ENCODE data around the gene ZNF827.

Gene ZNF827

GRCh38 chr4:145822181-145822580, 116.4 kb downstream of the ZNF827 start:
- ChIA-PET POLR2A (no interaction called here), CTCF (no interaction called here)
- no peak for TF ChIP-seq L3MBTL2 (conservative IDR thresholded peaks at IDR 0.05)
- no peak for TF ChIP-seq BHLHE40 (IDR thresholded peaks at IDR 0.05; ENCODE audit: borderline replicate concordance)
- TF ChIP-seq SP1 (IDR thresholded peaks at IDR 0.05): no peak
- TF ChIP-seq NFRKB (IDR thresholded peaks at IDR 0.05): no peak
- no peak for TF ChIP-seq TARDBP (IDR thresholded peaks at IDR 0.05)
- no peak for TF ChIP-seq FOXK2 (IDR thresholded peaks at IDR 0.05)
- no peak for TF ChIP-seq FOXA1 (IDR thresholded peaks at IDR 0.05)
- TF ChIP-seq SUZ12 (IDR thresholded peaks at IDR 0.05): no peak
- no peak for DNase-seq (ENCODE audit: extremely low spot score)

DNA sequence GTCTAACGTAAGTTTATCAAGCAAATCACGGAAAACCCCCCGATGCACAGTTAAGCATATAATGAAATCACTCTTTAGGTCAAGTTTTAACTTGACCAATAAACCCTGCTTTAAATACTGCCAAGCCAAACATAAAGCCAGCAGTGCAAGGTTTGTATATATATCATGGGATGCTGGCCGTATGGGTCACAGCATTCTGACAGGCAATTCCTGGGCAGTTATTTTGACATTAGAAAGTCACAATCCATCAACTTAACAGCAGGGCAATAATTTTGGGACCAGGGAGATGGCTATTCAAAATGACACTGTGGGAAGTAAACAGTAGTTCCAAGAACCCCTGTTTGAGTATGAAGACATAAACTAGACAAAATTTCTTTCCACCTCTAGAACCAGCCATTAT, 116.9 kb downstream of the ZNF827 start:
- ChIA-PET CTCF (no interaction called here), POLR2A (no interaction called here)
- DNase-seq (ENCODE audit: extremely low spot score): no peak
- TF ChIP-seq, protein P1, sequence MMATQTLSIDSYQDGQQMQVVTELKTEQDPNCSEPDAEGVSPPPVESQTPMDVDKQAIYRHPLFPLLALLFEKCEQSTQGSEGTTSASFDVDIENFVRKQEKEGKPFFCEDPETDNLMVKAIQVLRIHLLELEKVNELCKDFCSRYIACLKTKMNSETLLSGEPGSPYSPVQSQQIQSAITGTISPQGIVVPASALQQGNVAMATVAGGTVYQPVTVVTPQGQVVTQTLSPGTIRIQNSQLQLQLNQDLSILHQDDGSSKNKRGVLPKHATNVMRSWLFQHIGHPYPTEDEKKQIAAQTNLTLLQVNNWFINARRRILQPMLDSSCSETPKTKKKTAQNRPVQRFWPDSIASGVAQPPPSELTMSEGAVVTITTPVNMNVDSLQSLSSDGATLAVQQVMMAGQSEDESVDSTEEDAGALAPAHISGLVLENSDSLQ (IDR thresholded peaks at IDR 0.05): peak; percentile 85
- no peak for TF ChIP-seq CTBP1 (IDR thresholded peaks at IDR 0.05; ENCODE audit: borderline replicate concordance)

- POLR2A ChIA-PET: no interaction called here
- CTCF ChIA-PET: interaction anchor here (1.1 kb wide), 1 partner anchor 19 kb away, joined by 5 read pairs; no protein-coding TSS in a partner anchor
- TF ChIP-seq LEF1 (IDR thresholded peaks at IDR 0.05; ENCODE audit: borderline replicate concordance) (no peak), FOXA1 (IDR thresholded peaks at IDR 0.05) (no peak), FOXM1 (IDR thresholded peaks at IDR 0.05; ENCODE audit: borderline replicate concordance) (no peak), SP1 (IDR thresholded peaks at IDR 0.05) (no peak), HDGF (IDR thresholded peaks at IDR 0.05; ENCODE audit: borderline replicate concordance) (no peak), BHLHE40 (IDR thresholded peaks at IDR 0.05; ENCODE audit: borderline replicate concordance) (no peak), ZNF384 (IDR thresholded peaks at IDR 0.05) (no peak), SUZ12 (IDR thresholded peaks at IDR 0.05) (no peak), L3MBTL2 (conservative IDR thresholded peaks at IDR 0.05) (no peak), ARNT (IDR thresholded peaks at IDR 0.05) (no peak), TARDBP (IDR thresholded peaks at IDR 0.05) (no peak), CTBP1 (IDR thresholded peaks at IDR 0.05; ENCODE audit: borderline replicate concordance) (no peak), NFRKB (IDR thresholded peaks at IDR 0.05) (no peak), FOXK2 (IDR thresholded peaks at IDR 0.05) (no peak)
Observed at GRCh38 chr4:145820407-145820806, 118.2 kb downstream of the ZNF827 start.

GRCh38 chr4:145819853-145820181, 118.8 kb downstream of the ZNF827 start:
- no peak for DNase-seq (ENCODE audit: extremely low spot score)
- CTCF ChIA-PET: interaction anchor here (0.7 to 1.1 kb wide), 2 partner anchors 20 to 123 kb away, joined by 3 to 5 read pairs; no protein-coding TSS in a partner anchor
- POLR2A ChIA-PET: no interaction called here
- TF ChIP-seq ZNF384 (IDR thresholded peaks at IDR 0.05) (no peak), FOXK2 (IDR thresholded peaks at IDR 0.05) (no peak), ELF4 (IDR thresholded peaks at IDR 0.05) (no peak), TARDBP (IDR thresholded peaks at IDR 0.05) (no peak), CTBP1 (IDR thresholded peaks at IDR 0.05; ENCODE audit: borderline replicate concordance) (no peak), LEF1 (IDR thresholded peaks at IDR 0.05; ENCODE audit: borderline replicate concordance) (no peak)

More at GRCh38 chr4:145820407-145820806, 118.2 kb downstream of the ZNF827 start:
- DNase-seq (ENCODE audit: extremely low spot score): no peak

GRCh38 chr4:145819101-145819852, 119.3 kb downstream of the ZNF827 start:
- DNase-seq (ENCODE audit: extremely low spot score): no peak
- ChIA-PET POLR2A (no interaction called here), CTCF (interaction anchor here (0.7 to 1.1 kb wide), 2 partner anchors 20 to 122 kb away, joined by 3 to 5 read pairs; no protein-coding TSS in a partner anchor)
- TF ChIP-seq HDGF (IDR thresholded peaks at IDR 0.05; ENCODE audit: borderline replicate concordance) (no peak), ZNF384 (IDR thresholded peaks at IDR 0.05) (no peak), LEF1 (IDR thresholded peaks at IDR 0.05; ENCODE audit: borderline replicate concordance) (no peak), BHLHE40 (IDR thresholded peaks at IDR 0.05; ENCODE audit: borderline replicate concordance) (no peak), NFRKB (IDR thresholded peaks at IDR 0.05) (no peak), CTBP1 (IDR thresholded peaks at IDR 0.05; ENCODE audit: borderline replicate concordance) (no peak)
- TF ChIP-seq, protein P1 (IDR thresholded peaks at IDR 0.05): no peak

GRCh38 chr4:145818011-145818410, 120.6 kb downstream of the ZNF827 start:
- CTCF ChIA-PET: interaction anchor here (0.6 to 1.4 kb wide), 3 partner anchors 10 to 46 kb away, joined by 3 to 4 read pairs (median 4); no protein-coding TSS in a partner anchor
- DNase-seq (ENCODE audit: extremely low spot score): no peak
- POLR2A ChIA-PET: no interaction called here
- TF ChIP-seq TARDBP (IDR thresholded peaks at IDR 0.05): no peak
- TF ChIP-seq CTBP1 (IDR thresholded peaks at IDR 0.05; ENCODE audit: borderline replicate concordance): no peak
- TF ChIP-seq, protein P1 (IDR thresholded peaks at IDR 0.05): no peak
- TF ChIP-seq ARNT (IDR thresholded peaks at IDR 0.05): no peak

- ChIA-PET POLR2A (no interaction called here), CTCF (no interaction called here)
- DNase-seq (ENCODE audit: extremely low spot score): no peak
- TF ChIP-seq FOXK2 (IDR thresholded peaks at IDR 0.05) (no peak), L3MBTL2 (conservative IDR thresholded peaks at IDR 0.05) (no peak), LEF1 (IDR thresholded peaks at IDR 0.05; ENCODE audit: borderline replicate concordance) (no peak)
Observed at GRCh38 chr4:145816091-145816490, 122.5 kb downstream of the ZNF827 start.

Data from HEK293T (cell line).